GM21528 (cell line): Measurements from ENCODE around the gene B3GLCT.
"Not testable (repeated sequence)": the region's sequence is repeated elsewhere in the genome, so short reads cannot be mapped to it uniquely, and the experiment has no call there.

Experiments
- ATAC-seq: cut with Tn5 transposase; IDR thresholded peaks from one replicate; pipeline ENCODE4 v1.9.1; 2021; ENCODE audit warnings: mild to moderate bottlenecking, moderate library complexity; ENCODE audit not compliant: unreplicated experiment, low FRiP score

B3GLCT gene

DNA sequence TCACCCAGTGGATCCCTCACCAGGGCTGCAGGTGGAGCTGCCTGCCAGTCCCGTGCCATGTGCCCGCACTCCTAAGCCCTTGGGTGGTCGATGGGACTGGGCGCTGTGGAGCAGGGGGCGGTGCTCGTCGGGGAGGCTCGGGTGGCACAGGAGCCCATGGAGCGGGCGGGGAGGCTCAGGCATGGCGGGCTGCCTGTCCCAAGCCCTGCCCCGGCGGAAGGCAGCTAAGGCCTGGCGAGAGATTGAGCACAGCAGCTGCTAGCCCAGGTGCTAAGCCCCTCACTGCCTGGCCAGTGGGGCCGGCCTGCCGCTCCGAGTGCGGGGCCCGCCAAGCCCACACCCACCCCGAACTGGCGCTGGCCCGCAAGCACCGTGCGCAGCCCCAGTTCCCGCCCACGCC, 16.8 kb upstream of the B3GLCT start:
- ATAC-seq, result no peak

DNA sequence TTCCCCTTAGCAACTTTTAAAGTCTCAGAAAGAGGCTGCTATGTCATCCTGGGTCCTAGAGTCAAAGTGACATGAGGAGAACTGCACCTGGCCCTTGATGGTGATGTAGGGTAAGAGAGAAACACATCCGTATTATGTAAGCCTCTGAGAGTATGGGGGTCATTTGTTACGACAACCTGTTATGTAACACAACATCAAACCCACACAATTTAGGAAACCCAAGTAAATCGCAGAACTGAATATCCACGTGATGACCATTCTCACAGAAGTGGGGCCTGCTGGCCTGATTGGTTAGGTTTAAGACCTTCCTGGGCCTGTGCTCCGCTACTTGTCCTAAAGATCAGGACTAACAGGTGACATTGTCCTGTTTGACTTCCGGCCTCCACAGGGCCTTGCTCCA, 15.3 kb upstream of the B3GLCT start:
- ATAC-seq, result no peak

DNA sequence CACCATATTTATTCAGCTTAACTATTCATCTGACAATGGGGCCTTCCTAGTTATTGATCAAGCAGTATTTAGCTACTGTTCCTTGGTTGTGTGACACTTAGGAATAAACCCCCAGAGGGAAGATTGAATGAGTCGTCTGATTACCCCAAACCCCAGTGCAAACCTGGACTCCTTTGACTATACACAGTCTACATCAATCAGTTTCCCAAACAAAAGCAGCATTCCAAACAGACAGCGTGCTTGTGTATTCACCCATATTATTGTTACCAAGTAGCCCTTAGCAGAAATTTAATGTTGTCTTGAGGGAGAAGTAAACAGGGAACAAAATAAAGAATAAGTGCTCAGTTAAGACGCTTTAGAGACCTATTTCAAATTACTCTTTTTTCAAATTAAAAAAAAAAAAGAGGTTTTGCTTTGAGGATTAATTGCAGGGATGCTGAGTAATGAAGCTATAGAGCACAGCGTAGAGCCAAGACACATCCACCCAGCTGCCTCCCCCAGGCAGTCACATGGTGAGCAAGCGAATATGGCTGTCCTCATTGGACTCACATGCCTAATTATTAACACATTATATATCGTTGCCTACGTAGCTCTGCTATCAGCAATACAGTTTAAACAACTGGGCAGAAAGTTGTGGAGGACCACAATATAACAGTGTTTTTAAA, 14.7 kb upstream of the B3GLCT start:
- no peak for ATAC-seq

- no peak for ATAC-seq
Measured at GRCh38 chr13:31191748-31192147, 8.0 kb upstream of the B3GLCT start.

DNA sequence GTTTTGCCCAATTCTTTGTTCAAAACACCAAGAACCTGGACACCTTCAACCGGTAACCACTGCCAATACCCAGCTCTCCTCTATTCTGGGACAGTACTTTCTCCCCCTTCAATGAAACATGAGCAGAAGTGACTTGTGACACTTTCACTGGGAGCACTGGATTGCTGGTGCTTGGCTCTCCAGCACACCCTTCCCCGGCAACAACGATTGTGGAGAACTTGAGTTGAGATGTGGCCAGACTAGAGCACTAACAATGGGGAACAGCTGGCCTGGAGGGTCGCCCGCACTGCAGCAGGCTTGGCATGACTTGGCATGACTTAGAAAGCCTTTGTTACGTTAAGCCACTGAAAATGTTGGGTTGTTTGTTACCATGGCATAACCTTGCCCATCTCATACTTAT, 7.5 kb upstream of the B3GLCT start:
- ATAC-seq, result no peak

GRCh38 chr13:31195616-31196015, 4.2 kb upstream of the B3GLCT start:
- ATAC-seq, result no peak

GRCh38 chr13:31196992-31197391, 2.8 kb upstream of the B3GLCT start:
- no peak for ATAC-seq

GRCh38 chr13:31198519-31198918, 1.3 kb upstream of the B3GLCT start:
- ATAC-seq, result no peak

- peak; percentile 17 for ATAC-seq
Measured at GRCh38 chr13:31199527-31199848, 287 bp upstream of the B3GLCT start.

- ATAC-seq, result peak; percentile 32
Measured at GRCh38 chr13:31200637-31200971, 829 bp downstream of the B3GLCT start.

DNA sequence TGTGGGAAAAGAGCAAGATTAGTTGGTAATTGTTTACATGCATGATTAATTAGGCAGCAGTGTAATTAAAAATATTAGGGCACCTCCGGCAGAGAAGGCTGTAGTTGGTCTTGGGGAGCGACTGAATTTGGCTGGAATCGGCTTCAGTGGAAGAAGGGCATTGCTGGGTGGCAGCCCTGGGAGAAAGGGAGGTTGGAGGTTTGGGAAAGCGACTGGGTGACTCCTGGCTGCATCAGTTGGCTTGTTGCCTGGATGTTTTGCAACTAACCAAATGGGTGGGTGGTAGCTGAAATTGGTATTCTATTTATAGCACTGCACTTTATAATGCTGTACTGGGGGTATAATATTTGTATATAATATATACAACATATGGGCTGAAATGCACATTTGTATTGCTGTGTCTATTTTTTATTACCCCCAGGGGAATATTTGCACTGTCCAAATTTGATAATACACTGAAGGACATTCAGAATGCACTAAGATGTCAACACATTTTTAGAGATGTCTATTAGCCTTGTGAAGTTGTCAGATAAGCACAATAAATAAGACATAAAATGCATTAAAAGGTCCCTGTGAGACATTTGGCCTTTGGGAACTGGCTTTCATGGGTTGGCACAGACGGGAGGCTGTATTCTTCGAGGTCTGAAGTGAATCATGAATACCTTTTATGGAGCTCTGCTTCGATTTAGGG, 1.7 kb downstream of the B3GLCT start:
- no peak for ATAC-seq

DNA sequence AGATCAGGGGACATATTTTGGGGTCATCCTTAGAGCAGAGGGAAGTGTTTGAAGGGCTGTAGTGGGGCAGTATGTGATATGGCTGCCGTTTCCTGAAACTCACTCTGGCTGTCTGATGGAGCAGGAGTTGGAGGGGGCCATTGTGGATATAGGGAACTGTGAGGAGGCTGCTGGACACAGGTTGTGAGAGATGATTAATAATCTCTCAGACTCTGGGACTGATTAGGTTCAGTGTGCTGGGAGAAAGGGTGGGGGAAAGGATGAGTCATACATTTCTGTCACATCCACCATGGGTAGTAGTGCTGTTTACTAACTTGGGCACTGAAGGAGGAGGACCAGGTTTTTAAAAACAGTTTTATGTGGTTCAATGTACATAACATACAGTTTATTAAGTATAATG, 4.8 kb downstream of the B3GLCT start:
- no peak for ATAC-seq

DNA sequence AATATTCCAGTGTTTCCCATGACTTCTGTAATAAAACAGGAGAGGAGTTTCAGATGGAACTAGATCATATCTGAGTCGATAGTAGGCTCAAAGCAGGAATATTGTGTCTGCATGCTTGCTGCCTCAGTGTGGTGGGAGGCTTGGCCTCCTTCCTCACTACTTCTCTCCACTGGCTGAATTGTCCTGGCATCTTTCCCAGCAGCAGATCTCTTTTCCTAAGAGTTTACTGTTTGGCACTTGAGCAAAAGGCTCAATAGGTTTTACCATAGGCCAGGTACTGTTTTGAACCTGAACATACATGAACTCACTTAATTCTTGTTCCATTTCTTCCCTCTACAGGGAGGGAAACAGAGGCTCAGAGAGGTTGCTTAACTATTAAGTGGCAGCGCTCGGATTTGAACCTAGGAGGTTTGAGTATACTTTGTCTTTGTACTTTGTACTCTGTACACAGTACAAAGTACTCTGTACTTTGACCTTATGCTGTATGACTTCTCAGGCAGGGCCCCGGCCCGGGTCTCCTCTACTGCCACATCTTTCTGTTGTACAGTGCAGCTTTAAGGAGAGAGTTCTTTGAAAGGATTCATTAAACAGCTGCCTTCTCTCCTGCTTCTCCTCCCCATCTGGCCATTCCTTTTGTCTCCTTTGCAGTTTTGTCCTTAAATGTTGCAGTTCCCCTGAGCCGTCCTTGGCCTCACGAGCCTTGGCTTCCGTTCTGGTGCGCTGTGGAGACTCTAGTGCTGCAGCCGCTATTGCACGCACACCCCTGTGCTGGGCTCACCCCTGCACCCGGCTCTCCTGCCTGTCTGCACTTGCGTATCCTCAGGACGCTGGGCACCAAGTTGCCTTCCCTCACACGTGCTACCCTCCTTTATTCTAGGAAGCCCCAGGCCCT, 8.1 kb downstream of the B3GLCT start:
- no peak for ATAC-seq

- no peak for ATAC-seq
Measured at GRCh38 chr13:31208559-31209122, 8.9 kb downstream of the B3GLCT start.

DNA sequence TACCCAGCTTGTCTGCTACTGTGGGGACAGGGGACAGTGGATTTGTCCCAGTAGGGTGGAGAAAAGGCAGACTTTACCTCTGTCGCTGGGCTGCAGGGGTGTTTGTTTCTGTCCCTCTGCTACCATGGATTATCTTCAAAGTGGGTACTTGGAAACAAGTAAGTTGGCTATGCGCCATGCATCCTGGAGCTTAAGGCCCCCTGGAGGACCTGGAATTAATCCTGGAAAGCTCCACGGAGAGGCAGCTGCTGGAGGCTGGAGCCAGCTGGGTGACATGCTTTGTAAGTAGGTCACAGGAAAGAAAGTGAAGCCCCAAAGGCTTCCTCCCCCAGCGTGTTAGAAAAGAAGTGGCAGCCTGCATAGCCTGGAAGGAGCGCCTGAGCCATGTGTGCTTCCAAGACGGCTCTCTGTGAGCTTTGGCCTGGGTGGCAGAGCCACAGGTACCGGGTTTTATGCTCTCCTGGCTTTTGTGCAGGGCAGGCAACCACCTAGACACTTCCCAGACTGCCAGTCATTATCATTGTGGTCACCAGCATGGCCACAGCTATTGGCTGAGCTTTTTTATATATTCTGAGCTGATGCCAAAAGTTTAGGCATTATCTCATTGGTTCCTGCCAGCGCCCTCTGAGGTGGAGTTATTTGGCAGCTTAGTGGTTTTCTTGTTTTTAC, 9.5 kb downstream of the B3GLCT start:
- ATAC-seq, result no peak

DNA sequence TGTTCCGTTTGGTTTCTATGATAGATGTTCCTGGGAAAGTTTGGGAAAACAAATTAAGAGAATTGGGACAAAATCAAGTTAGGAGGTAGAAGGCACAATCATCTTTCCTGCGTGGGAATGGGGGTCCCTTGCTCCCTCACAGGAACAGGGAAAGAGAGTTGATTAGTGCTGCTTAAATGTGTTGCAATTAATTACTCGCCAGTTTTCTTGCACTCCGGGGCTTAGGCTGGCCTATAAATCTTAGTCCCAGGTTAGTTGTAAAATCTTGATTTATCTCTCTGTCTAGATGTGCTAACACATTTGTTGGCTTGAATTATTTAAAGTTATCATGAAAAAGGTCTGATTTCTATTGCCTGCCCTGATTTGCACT, 10.1 kb downstream of the B3GLCT start:
- ATAC-seq, result no peak

GRCh38 chr13:31213651-31214289, 14.0 kb downstream of the B3GLCT start:
- no peak for ATAC-seq

DNA sequence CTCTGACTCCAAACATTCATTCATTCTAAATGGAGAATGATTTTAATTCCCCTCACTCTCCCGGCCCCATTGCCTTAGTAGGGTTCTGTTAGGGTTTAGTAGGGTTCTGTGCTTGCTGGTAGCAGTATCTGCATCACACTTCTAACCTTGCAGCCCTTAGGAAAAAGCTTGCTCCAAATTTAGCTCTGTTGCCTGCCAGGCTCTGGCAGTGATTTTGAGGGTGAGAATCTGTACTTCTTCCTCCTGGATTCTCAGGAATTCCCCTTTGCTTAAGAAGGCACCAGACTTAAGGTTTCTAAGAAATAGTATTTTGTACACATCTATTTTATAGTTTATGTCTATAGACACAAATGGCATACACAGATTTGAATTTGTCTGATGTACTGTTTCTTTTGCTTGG, 14.7 kb downstream of the B3GLCT start:
- ATAC-seq, result no peak

GRCh38 chr13:31216916-31217315, 17.1 kb downstream of the B3GLCT start:
- ATAC-seq, result not testable (repeated sequence)

DNA sequence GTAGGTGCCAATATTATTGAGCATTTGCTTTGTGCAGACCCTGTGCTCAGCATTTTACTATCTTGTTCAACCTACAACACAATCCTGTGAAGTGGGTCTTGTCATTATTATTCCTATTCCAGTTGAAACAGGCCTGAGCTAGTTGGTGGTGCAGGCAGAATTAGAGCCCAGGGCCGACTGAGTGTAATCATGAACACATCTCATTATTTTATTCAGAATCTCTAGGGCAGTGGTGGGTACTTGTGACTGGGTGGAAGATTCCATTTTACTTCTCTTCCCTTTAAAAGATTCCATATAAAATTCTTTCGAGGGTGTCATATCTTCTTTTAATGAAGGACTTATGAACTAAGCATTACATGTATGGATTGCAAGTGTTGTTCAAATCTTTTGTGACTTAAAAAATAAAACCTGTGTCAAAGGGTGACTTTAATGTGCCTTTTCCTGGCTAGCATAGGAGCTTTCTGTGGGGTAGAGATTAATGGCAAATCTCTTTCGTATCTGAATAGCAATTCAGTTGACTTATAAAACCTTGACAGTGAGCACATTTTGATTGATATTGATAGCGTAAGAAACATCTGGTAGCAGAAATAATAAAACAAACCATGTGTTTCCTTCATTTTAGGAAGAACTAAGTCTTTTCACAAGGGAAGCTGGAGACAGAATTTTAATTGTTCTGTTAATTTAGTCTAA, 20.3 kb downstream of the B3GLCT start:
- ATAC-seq, result no peak
